NCI-H2107 treated with DMSO at 0.1 percent for 48 hours (cell line): ENCODE data around the gene SYNGR3.
"Not testable (repeated sequence)": the region's sequence is repeated elsewhere in the genome, so short reads cannot be mapped to it uniquely, and the experiment has no call there.

Experiments
- DNase-seq: peaks from one replicate; lab custom pipeline; 2025; ENCODE audit not compliant: unreplicated experiment; lab: John Stamatoyannopoulos, UW

SYNGR3 gene

DNA sequence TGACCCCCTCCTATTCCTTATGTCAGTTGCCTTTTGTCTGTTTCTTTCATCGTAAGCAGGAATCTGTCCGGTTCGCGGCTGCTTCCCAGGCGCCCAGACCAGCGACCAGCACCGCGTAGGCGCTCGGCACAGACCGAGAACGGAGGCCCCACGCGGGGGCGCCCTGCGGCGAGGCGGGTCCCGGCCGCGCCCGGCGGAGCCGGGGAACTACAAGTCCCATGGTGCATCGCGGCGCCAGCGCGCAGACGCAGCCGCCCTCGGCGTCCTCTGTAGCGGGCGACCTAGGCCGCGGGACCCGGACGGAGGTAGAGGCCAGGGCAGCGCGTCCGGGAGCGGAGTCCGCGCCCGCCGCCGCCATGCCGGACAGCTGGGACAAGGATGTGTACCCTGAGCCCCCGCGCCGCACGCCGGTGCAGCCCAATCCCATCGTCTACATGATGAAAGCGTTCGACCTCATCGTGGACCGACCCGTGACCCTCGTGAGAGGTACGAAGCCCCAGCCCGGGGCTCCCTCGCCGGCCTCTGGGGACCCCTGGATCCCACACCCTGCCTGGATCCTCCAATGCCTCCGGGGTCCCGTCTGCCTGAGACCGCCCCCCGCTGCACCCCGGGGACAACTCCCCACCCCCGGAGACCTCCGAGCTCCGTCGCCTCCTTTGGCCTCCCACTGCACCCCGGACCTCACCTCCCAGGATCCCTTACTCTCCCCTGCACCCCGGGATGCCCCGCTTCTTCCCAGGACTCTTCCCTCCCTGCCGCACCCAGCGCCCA is 30.3 kb upstream of the SYNGR3 start, which contains the start of gene NDUFB10:
Gene NDUFB10 (plus strand): TSS at position 270 of the 771 bp plus-strand sequence. CDS start 87 bp downstream, at position 357.
- peak; percentile 55 for DNase-seq

DNA sequence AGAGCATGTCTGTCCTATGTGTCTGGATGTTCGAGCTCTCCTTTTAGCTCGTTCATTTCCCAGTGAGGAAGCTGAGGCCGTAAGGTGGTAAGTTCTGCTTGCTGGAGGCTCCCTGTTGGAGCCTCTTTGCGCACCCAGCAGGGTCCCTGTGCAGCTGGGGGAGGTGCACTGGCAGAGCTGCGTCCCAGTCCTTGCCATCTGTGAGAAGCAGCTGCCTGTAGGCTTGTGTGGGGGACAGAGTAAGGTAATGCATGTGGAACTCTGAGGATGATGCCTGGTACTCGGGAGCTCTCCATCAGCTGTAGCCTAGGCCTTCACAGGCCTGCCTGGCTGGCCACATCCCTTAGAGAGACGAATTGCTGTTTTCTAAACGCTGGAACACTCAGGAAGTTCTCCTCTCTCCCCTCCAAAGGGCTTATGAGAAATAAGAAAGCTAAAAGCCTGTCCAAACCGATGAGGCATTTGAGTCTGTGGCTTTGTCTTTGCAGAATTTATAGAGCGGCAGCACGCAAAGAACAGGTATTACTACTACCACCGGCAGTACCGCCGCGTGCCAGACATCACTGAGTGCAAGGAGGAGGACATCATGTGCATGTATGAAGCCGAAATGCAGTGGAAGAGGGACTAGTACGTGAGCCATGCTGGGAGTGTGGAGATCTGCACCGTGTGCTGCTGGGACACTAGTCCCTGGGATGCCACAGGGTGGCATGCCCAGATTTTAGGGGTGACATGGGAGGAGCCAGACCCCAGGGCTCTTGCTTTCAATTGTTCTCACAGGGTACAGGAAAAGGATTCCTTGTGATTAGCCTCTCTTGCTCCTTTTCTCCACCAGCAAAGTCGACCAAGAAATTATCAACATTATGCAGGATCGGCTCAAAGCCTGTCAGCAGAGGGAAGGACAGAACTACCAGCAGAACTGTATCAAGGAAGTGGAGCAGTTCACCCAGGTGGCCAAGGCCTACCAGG is 28.8 kb upstream of the SYNGR3 start:
- DNase-seq = peak; percentile 72

DNA sequence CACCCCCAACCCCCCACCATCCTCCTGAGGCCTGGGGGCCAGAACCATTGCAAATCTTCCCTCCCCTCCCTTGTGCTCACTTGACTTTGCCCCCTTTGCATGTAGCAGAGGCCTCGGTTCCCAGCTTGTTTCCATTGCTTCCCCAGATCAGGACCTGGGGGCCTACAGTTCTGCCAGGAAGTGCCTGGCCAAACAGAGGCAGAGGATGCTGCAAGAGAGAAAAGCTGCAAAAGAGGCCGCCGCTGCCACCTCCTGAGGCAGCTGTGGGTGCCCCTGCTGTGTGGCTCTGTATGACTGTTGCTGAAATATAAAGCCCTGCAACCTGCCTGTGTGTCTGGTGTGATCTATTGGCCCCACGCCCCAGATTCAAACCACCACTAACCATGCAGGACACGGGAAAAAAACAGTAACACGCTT is 28.1 kb upstream of the SYNGR3 start:
- DNase-seq = no peak

GRCh38 chr16:1962161-1963153 is 27.3 kb upstream of the SYNGR3 start:
- not testable (repeated sequence) for DNase-seq

DNA sequence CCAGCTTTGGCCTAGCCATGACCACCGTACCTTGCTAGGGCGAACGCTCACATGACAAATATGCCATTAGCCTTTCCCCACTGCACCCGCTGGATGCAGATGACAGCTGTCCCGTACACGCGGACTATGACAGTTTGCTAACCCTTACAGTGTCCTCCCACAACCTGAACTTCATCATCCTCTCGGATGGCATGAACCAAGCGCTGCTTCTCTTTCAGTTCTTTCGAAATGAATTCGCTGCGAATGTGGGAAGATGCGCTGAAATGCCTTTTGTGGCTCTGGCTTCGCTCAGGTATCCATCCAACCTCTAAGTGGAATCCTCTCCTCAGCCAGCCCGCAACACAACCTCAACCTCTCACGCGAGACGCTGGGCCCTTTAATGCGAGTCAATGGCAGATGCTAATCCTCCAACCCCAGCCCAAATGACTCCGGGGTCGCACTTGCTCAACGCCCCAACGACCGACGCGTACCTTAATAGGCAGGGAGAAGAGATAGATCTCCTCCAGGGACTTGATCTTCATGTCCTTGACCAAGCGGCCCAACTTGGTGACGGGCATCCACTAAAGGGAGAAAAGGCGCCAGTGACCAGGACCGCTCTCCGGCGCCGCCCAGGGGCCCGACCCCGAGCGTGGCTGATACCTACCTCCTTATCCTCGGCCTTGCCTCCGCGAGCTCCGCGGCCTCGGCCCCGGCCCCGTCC is 25.8 kb upstream of the SYNGR3 start:
- no peak for DNase-seq

GRCh38 chr16:1964506-1965395 is 25.0 kb upstream of the SYNGR3 start, which contains the start of gene RPS2:
Gene RPS2, minus strand, starts transcription at chr16:1964826. Its CDS starts 201 bp downstream, at chr16:1964625.
- DNase-seq = peak; percentile 95

DNA sequence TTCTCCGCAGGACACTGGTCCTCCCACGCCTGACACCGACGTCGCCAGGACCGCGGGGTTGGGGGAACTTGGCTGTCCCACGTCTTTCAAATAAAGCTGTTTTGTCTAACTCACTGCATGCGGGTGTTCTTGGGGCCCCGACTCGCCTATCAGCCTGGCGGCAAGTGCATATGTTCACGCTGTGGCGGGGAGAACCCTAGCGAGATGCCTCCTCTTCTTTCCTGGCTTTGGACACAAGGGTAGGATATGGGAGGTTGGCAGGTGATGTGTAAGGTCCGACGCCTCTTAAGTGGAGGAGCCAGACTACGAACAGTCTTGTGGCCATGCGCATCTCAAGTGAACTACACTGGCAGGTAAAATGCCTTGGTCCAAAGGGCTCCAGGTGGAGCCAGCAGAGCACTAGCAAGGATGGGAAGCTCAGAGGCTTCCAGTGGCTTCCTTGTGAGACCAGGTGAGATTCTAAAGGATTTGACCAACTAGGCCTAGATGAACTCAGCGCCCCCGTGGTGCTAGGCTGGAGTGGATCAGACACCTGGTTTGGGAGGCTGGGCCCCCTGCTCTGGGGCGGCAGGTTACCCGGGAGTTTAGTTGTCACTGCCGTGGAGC is 24.3 kb upstream of the SYNGR3 start:
- DNase-seq = no peak

DNA sequence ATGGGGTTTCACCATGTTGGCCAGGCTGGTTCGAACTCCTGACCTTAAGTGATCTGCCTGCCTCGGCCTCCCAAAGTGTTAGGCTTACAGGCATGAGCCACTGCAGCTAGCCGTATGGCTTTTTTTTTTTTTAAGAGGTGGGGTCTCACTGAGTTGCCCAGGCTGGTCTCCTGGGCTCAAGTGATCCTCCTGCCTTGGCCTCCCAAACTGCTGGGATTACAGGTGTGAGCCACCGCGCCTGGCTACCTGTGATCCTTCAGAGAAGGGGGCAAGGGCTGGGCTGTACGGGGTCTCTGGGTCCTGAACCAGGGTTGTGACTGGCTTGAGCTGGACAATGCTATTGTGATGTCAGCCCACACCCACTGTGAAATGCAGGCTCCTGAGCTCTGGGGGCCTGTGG is 23.3 kb upstream of the SYNGR3 start, which contains the start of gene RNF151:
Gene RNF151 (plus strand): TSS at position 397 of the 400 bp plus-strand sequence. CDS start 26 bp downstream, outside the sequence.
- DNase-seq = no peak

DNA sequence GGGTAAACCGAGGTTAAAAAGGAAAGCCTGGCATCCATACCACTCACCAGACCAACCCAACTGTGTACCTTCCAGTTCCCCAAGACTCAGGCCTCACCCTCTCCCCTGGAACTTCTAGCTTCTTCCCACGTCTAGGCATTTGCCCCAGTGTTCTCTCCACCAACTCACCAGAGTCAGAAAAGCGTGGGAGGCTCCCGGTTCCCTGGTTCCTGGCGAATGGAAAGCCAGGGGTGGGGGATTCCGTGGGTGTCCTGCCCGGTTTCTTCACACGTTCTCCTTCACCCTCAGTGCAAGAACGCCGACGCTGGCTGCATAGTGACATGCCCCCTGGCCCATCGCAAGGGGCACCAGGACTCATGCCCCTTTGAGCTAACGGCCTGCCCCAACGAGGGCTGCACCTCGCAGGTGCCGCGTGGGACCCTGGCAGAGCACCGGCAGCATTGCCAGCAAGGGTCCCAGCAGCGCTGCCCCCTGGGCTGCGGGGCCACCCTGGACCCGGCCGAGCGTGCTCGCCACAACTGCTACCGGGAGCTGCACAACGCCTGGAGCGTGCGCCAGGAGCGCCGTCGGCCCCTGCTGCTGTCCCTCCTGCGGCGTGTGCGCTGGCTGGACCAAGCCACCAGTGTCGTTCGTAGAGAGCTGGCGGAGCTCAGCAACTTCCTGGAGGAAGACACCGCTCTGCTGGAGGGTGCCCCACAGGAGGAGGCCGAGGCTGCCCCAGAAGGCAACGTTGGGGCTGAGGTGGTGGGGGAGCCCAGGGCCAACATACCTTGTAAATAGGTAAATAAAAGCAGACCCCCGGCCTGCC is 21.4 kb upstream of the SYNGR3 start:
- no peak for DNase-seq

DNA sequence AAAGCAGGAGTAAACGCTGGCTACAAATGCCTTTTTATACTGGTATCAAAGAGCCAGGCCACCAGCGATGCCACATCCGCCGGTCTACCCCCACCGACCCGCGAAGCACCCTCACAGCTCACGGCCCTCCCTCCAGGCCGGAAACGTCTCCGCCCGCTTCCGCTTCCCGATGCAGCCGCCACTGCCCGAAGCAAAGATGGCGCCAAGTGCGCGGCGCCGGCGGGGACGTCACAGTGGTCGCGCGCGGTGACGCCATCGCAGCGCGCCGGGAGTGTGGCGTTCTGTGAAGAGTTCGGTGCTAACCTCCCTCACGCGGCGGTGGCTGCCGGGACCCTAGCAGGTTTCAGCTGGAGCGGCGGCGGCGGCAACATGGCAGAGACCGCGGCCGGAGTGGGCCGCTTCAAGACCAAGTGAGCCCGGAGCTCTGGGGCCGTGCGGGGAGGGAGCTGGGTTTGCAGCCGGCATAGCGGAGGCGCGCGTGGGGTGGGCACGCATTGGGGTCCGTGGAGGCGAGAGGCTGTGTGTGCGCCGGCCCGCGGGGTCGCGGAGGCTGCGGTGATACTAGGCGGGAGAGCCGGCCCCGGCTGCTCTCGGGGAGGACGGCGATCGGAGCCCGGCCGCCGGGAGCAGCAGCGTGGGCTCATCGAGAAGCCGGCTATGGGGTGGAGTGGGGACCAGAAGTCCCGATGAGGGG is 17.8 kb upstream of the SYNGR3 start, which contains the start of gene TBL3:
Gene TBL3 (plus strand): TSS at position 258 of the 694 bp plus-strand sequence. CDS start 112 bp downstream, at position 370.
- peak; percentile 81 for DNase-seq

GRCh38 chr16:1972490-1972877 is 17.3 kb upstream of the SYNGR3 start:
- DNase-seq = no peak

- DNase-seq = no peak
Observed at GRCh38 chr16:1973461-1974156, 16.2 kb upstream of the SYNGR3 start.

DNA sequence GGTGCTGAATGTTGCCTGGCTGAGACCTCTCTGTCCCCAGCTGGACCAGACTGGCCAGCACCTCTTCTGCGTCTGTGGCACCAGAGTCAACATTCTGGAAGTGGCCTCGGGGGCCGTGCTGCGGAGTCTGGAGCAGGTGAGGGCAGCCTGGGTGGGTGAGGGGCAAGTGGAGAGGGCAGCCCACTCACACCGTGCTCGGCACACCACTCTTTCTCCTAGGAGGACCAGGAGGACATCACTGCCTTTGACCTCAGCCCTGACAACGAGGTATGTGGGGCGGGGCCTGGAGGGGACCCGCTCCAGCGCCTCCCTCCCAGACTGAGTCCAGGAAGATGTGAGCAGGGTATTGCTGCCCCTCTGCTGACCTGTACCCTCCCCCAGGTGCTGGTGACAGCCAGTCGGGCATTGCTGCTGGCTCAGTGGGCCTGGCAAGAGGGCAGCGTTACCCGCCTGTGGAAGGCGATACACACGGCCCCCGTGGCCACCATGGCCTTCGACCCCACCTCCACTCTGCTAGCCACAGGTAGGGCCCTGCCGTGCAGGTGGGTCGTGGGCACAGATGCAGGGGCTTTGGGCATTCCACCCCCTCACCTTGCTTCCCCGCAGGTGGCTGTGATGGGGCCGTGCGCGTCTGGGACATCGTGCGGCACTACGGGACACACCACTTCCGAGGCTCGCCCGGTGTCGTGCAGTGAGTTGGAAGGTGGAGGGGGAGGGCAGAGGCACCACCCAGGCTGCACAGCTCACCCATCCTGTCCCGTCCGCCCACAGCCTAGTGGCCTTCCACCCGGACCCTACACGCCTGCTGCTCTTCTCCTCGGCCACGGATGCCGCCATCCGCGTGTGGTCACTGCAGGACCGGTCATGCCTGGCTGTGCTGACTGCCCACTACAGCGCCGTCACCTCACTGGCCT is 15.4 kb upstream of the SYNGR3 start:
- no peak for DNase-seq

DNA sequence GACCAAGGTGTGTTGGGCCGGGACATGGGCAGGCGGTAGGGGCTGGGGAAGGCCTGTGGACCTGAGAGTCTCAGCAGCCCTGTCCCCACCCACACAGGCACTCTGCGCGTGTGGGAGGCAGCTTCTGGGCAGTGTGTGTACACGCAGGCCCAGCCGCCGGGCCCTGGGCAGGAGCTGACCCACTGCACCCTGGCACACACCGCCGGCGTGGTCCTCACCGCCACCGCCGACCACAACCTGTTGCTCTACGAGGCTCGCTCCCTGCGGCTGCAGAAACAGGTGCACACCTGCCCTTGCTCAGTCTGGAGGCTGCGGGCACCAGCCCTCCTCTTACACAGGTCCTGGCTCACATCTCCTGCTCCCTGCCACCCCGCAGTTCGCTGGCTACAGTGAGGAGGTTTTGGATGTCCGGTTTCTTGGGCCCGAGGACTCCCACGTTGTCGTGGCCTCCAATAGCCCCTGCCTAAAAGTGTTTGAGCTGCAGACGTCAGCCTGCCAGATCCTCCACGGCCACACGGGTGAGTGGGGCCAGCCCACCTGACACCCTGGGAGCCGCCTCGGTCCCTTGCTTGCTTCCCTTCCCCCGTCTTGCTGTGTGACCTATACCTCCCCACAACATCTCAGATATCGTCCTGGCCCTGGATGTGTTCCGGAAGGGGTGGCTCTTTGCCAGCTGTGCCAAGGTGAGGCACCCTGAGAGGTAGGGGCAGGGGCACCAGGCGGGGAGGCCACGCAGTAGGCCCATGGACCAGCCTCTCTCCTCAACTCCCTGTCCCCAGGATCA is 14.1 kb upstream of the SYNGR3 start:
- DNase-seq = no peak

DNA sequence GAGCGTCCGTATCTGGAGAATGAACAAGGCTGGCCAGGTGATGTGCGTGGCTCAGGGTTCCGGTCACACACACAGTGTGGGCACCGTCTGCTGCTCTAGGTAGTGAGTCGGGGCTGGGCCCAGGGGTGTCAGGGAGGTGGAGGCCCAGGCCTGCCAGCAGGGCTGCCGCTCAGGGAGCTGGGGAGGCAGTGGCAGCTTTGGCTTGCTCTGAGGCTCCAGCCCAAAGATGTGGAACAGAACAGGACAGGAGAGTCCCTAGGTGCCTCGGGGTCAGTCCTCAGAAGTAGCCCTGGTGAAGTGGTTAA is 13.6 kb upstream of the SYNGR3 start:
- no peak for DNase-seq
